Mesenchymal stem cell (in vitro differentiated cells and primary cell): ENCODE results near the gene MRPS21.
"Not testable (repeated sequence)": the region's sequence is repeated elsewhere in the genome, so short reads cannot be mapped to it uniquely, and the experiment has no call there.

ENCODE experiments used
- DNase-seq: peaks from one replicate; pipeline ENCODE4 v3.0.0-alpha.2; 2013
- H2AFZ ChIP-seq: one replicate; pipeline ENCODE4 v1.6.1; 2013; ENCODE audit warnings: low read depth, mild to moderate bottlenecking, control low read depth, inconsistent platforms, low read length, moderate library complexity
- H2AK5ac ChIP-seq: 2 replicates; pipeline ENCODE4 v1.6.1; 2013; ENCODE audit warnings: low read length, moderate library complexity, mild to moderate bottlenecking, inconsistent platforms; ENCODE audit not compliant: severe bottlenecking
- H2BK120ac ChIP-seq: one replicate; pipeline ENCODE4 v1.6.1; 2013; ENCODE audit warnings: low read depth, mild to moderate bottlenecking, inconsistent platforms, low read length, moderate library complexity
- H2BK12ac ChIP-seq, 2 experiments: one replicate each; pipeline ENCODE4 v1.6.1; 2013; ENCODE audit warnings: inconsistent platforms in 2 of 2, low read length in 2 of 2, mild to moderate bottlenecking in 2 of 2, moderate library complexity in 2 of 2, control low read depth in 1 of 2
- H2BK15ac ChIP-seq: one replicate; pipeline ENCODE4 v1.6.1; 2013; ENCODE audit warnings: mild to moderate bottlenecking, low read depth, inconsistent platforms; ENCODE audit not compliant: poor library complexity, severe bottlenecking
- H2BK5ac ChIP-seq: 2 replicates; pipeline ENCODE4 v1.6.1; 2013; ENCODE audit warnings: low read depth, mild to moderate bottlenecking, low read length, control low read depth, inconsistent platforms; ENCODE audit not compliant: poor library complexity, severe bottlenecking
- H3K14ac ChIP-seq, 2 experiments: one replicate each; pipeline ENCODE4 v1.6.1; 2013; ENCODE audit warnings: inconsistent platforms in 2 of 2, low read length in 2 of 2, control low read depth in 1 of 2, mild to moderate bottlenecking in 1 of 2, moderate library complexity in 1 of 2
- H3K18ac ChIP-seq, 2 experiments: one replicate each; pipeline ENCODE4 v1.6.1; 2013; ENCODE audit warnings: inconsistent platforms in 2 of 2, low read length in 2 of 2, control low read depth in 1 of 2, low read depth in 1 of 2, mild to moderate bottlenecking in 1 of 2
- H3K23ac ChIP-seq, 2 experiments: one replicate each; pipeline ENCODE4 v1.6.1; 2013; ENCODE audit warnings: inconsistent platforms in 2 of 2, low read length in 2 of 2, mild to moderate bottlenecking in 2 of 2, moderate library complexity in 2 of 2, control low read depth in 1 of 2
- H3K27ac ChIP-seq: 2 replicates; pipeline ENCODE4 v1.5.1; 2013; ENCODE audit warnings: mild to moderate bottlenecking, moderate library complexity, low read length, control low read depth, inconsistent platforms; ENCODE audit not compliant: poor library complexity, severe bottlenecking
- H3K27me3 ChIP-seq, 2 experiments: 2 replicates each; pipeline versions ENCODE4 v1.6.1 to v1.7.0; 2013; ENCODE audit warnings: low read length in 2 of 2, mild to moderate bottlenecking in 2 of 2, moderate library complexity in 2 of 2, control low read depth in 1 of 2, inconsistent platforms in 1 of 2; ENCODE audit not compliant: control insufficient read depth in 1 of 2, insufficient read depth in 1 of 2
- H3K36me3 ChIP-seq, 2 experiments: 2 replicates each; pipeline versions ENCODE4 v1.6.1 to v1.7.0; 2013; ENCODE audit warnings: low read length in 2 of 2, control low read depth in 1 of 2, inconsistent platforms in 1 of 2, low read depth in 1 of 2, mild to moderate bottlenecking in 1 of 2; ENCODE audit not compliant: insufficient read depth in 2 of 2, control insufficient read depth in 1 of 2
- H3K4ac ChIP-seq, 2 experiments: one replicate each; pipeline ENCODE4 v1.6.1; 2013; ENCODE audit warnings: inconsistent platforms in 2 of 2, low read length in 2 of 2, mild to moderate bottlenecking in 2 of 2, moderate library complexity in 2 of 2, control low read depth in 1 of 2, low read depth in 1 of 2
- H3K4me1 ChIP-seq: 2 replicates; pipeline ENCODE4 v1.6.1; 2013; ENCODE audit warnings: low read depth, low read length, control low read depth; ENCODE audit not compliant: control insufficient read depth, insufficient read depth
- H3K4me2 ChIP-seq: 2 replicates; pipeline ENCODE4 v1.6.1; 2013; ENCODE audit warnings: low read length, mild to moderate bottlenecking, inconsistent platforms; ENCODE audit not compliant: poor library complexity, severe bottlenecking
- H3K4me3 ChIP-seq, 2 experiments: 2 replicates each; pipeline versions ENCODE4 v1.5.1 to v1.7.0; 2013; ENCODE audit warnings: low read length in 2 of 2, mild to moderate bottlenecking in 2 of 2, control low read depth in 1 of 2, low read depth in 1 of 2; ENCODE audit not compliant: insufficient read depth in 1 of 2
- H3K79me1 ChIP-seq: replicated peaks from 2 replicates; pipeline ENCODE4 v1.6.1; 2013; ENCODE audit warnings: mild to moderate bottlenecking, control low read depth, low read length, inconsistent platforms; ENCODE audit not compliant: poor library complexity, severe bottlenecking
- H3K9ac ChIP-seq: 2 replicates; pipeline ENCODE4 v1.7.0; 2013; ENCODE audit warnings: mild to moderate bottlenecking, low read length, moderate library complexity
- H3K9me3 ChIP-seq: 2 replicates; pipeline ENCODE4 v1.7.0; 2013; ENCODE audit warnings: mild to moderate bottlenecking, low read length; ENCODE audit not compliant: control insufficient read depth
- H4K8ac ChIP-seq: one replicate; pipeline ENCODE4 v1.6.1; 2013; ENCODE audit warnings: inconsistent platforms, mild to moderate bottlenecking, low read length, moderate library complexity
- H4K91ac ChIP-seq: one replicate; pipeline ENCODE4 v1.6.1; 2013; ENCODE audit warnings: mild to moderate bottlenecking, low read length, inconsistent platforms
- WGBS: methylation state at CpG from one replicate; pipeline ENCODE4 v1.1.7; 2013; ENCODE audit warnings: mixed read lengths; 5-methylcytosine and 5-hydroxymethylcytosine counted together

MRPS21 gene

GRCh38 chr1:150308585-150308984 is 14.9 kb downstream of the MRPS21 start:
- not testable (repeated sequence) for H2BK5ac ChIP-seq, H3K4me1 ChIP-seq, H4K91ac ChIP-seq, H3K4me2 ChIP-seq, H3K4ac ChIP-seq, H2BK120ac ChIP-seq, H4K8ac ChIP-seq, H3K27me3 ChIP-seq, DNase-seq, H2BK12ac ChIP-seq, H3K27ac ChIP-seq, H3K79me1 ChIP-seq, H3K9me3 ChIP-seq, H2AK5ac ChIP-seq, H3K18ac ChIP-seq, H2BK15ac ChIP-seq, H2AFZ ChIP-seq, H3K9ac ChIP-seq, H3K23ac ChIP-seq, H3K14ac ChIP-seq, H3K4me3 ChIP-seq
- 99% methylated on average over 7 of the region's 9 CpGs for WGBS
- peaks cover 28 to 36% of the 10 kb centered on the region in 2 experiments for H3K36me3 ChIP-seq

- Histone ChIP-seq H3K79me1 (peaks cover 2% of the 10 kb centered on the region), H4K91ac (no peak overlapping the region), H3K27ac (no peak overlapping the region), H3K4ac (no peak overlapping the region), H3K18ac (no peak overlapping the region), H3K9ac (no peak overlapping the region), H2BK12ac (no peak overlapping the region), H3K4me1 (no peaks in the 10 kb centered on the region), H3K36me3 (peaks cover 22 to 34% of the 10 kb centered on the region in 2 experiments), H3K27me3 (no peaks in the 10 kb centered on the region), H2BK5ac (no peak overlapping the region), H3K4me2 (no peak overlapping the region), H2AFZ (no peak overlapping the region), H2BK120ac (no peak overlapping the region), H2BK15ac (no peak overlapping the region), H3K9me3 (no peaks in the 10 kb centered on the region), H4K8ac (no peak overlapping the region), H3K4me3 (no peak overlapping the region), H2AK5ac (no peak overlapping the region), H3K14ac (no peak overlapping the region), H3K23ac (no peak overlapping the region)
- WGBS, result 93% methylated on average over 10 of the region's 10 CpGs
- DNase-seq, result no peak
Measured at GRCh38 chr1:150309758-150310508, 16.3 kb downstream of the MRPS21 start.

GRCh38 chr1:150311762-150312161 is 18.1 kb downstream of the MRPS21 start:
- Histone ChIP-seq H3K79me1 (no peaks in the 10 kb centered on the region), H3K9ac (no peak overlapping the region), H4K91ac (no peak overlapping the region), H3K9me3 (no peaks in the 10 kb centered on the region), H2BK12ac (no peak overlapping the region), H3K4me1 (no peaks in the 10 kb centered on the region), H2BK15ac (no peak overlapping the region), H3K36me3 (peaks cover 17 to 21% of the 10 kb centered on the region in 2 experiments), H3K27ac (no peak overlapping the region), H2BK120ac (no peak overlapping the region), H2BK5ac (no peak overlapping the region), H3K14ac (no peak overlapping the region), H3K27me3 (no peaks in the 10 kb centered on the region), H2AK5ac (no peak overlapping the region), H3K18ac (no peak overlapping the region), H3K4me3 (no peak overlapping the region), H3K4me2 (no peak overlapping the region), H2AFZ (no peak overlapping the region), H4K8ac (no peak overlapping the region), H3K23ac (no peak overlapping the region), H3K4ac (no peak overlapping the region)
- WGBS, result 100% methylated on average over 2 of the region's 2 CpGs
- DNase-seq, result no peak

- not testable (repeated sequence) for H3K27ac ChIP-seq, H3K27me3 ChIP-seq, H2BK120ac ChIP-seq, DNase-seq, H2BK15ac ChIP-seq, H2AK5ac ChIP-seq, H3K4me2 ChIP-seq, H2BK5ac ChIP-seq, H3K4ac ChIP-seq, H3K79me1 ChIP-seq, H3K23ac ChIP-seq, H4K91ac ChIP-seq, H3K4me3 ChIP-seq, H2AFZ ChIP-seq, H3K14ac ChIP-seq, H4K8ac ChIP-seq, H3K18ac ChIP-seq, H3K4me1 ChIP-seq, H3K9ac ChIP-seq, H3K9me3 ChIP-seq, H3K36me3 ChIP-seq, H2BK12ac ChIP-seq
- 78% methylated on average over 2 of the region's 4 CpGs for WGBS
Measured at GRCh38 chr1:150314691-150315090, 21.0 kb downstream of the MRPS21 start.
